GM10248 (cell line): ENCODE data around the gene XRRA1.

Experiments used
- CTCF ChIA-PET: fragments of 300-600 bp; sonication (Branson Sonifier 250); formaldehyde crosslinking; extraction: SDS; loops from one replicate; lab custom pipeline; 2021; ENCODE audit warnings: antibody characterized with exemption; lab: Yijun Ruan, JAX
- POLR2A ChIA-PET: fragments of 350-650 bp; sonication (Branson Sonifier 250); formaldehyde crosslinking; extraction: SDS; loops from one replicate; lab custom pipeline; 2020; ENCODE audit warnings: antibody characterized with exemption; lab: Yijun Ruan, JAX
- DNase-seq: peaks from one replicate; pipeline ENCODE4 v3.0.0; 2012; ENCODE audit errors: extremely low spot score
- TF ChIP-seq, protein P1 (sequence below): IDR thresholded peaks from 2 replicates; pipeline ENCODE4 v1.5.1; 2012; ENCODE audit warnings: mild to moderate bottlenecking, low read depth; ENCODE audit errors: extremely low read depth, missing control alignments, control extremely low read depth

The XRRA1 gene

DNA sequence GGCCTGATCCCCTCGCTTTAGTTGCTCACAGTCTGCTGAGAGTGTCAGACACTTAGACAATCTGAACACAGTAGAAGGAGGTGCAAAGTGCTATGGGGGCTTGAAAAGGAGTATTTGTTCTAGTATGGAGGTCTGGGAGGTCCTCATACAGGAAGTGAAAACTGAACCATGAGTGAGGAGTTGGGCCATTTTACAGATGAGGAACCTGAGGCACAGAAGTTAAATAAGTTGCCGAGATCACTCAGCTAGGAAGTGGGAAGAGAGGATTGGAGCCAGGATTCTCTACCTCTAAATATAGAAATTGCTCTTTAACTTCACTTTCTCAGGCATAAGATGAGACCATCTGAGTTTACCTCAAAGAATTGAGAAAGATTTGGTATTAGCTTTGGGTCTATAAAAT, 35.8 kb upstream of the XRRA1 start:
- ChIA-PET CTCF (interaction anchor here (1.0 kb wide), 1 partner anchor 26 kb away, joined by 3 read pairs; no protein-coding TSS in a partner anchor), POLR2A (no interaction called here)
- DNase-seq, result no peak
- TF ChIP-seq, protein P1, sequence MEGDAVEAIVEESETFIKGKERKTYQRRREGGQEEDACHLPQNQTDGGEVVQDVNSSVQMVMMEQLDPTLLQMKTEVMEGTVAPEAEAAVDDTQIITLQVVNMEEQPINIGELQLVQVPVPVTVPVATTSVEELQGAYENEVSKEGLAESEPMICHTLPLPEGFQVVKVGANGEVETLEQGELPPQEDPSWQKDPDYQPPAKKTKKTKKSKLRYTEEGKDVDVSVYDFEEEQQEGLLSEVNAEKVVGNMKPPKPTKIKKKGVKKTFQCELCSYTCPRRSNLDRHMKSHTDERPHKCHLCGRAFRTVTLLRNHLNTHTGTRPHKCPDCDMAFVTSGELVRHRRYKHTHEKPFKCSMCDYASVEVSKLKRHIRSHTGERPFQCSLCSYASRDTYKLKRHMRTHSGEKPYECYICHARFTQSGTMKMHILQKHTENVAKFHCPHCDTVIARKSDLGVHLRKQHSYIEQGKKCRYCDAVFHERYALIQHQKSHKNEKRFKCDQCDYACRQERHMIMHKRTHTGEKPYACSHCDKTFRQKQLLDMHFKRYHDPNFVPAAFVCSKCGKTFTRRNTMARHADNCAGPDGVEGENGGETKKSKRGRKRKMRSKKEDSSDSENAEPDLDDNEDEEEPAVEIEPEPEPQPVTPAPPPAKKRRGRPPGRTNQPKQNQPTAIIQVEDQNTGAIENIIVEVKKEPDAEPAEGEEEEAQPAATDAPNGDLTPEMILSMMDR, result no peak

DNA sequence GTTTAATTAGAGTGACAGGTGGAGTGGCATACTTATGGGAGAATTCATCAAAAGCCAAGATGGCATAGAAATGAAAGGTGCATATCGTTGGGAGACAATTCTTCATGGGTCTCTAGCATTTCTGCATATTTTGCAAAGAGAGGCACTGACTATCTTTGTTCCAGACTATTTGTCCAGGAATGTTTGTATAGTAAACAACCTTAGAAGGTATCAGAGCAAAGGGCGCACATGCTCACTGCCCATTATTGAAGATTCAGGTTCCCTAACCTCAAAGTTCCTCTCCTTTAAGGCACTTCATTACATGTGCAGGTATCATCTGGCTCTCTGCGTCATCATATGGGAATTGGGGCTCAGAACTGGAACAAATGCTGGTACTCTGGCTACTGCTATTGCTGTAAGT, 35.2 kb upstream of the XRRA1 start:
- CTCF ChIA-PET, result interaction anchor here (1.0 kb wide), 1 partner anchor 27 kb away, joined by 3 read pairs; no protein-coding TSS in a partner anchor
- TF ChIP-seq, protein P1, result no peak
- POLR2A ChIA-PET, result no interaction called here
- DNase-seq, result no peak

DNA sequence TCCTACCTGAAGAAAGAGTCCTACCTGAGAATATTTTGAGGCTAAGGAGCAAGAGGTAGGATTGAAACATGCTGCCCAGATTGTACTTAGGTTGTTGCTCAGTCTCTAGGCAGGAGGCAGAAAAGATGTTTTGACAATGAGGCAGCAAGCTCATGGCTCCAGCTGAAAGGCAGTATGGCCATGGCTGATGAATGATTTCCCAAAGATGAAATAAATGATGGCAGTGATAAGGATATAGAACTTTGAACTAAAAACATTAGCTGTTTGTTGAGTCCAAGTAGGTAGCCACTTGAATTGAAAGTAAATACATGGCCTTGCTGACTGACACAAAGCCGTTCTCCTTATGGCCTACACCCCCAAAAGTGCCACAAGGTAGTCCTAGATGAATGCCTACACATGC, 33.0 kb upstream of the XRRA1 start:
- CTCF ChIA-PET, result interaction anchor here (0.8 to 2.4 kb wide), 4 partner anchors 10 to 52 kb away, joined by 4 to 6 read pairs (median 4); no protein-coding TSS in a partner anchor
- TF ChIP-seq, protein P1, result no peak
- POLR2A ChIA-PET, result no interaction called here
- no peak for DNase-seq

DNA sequence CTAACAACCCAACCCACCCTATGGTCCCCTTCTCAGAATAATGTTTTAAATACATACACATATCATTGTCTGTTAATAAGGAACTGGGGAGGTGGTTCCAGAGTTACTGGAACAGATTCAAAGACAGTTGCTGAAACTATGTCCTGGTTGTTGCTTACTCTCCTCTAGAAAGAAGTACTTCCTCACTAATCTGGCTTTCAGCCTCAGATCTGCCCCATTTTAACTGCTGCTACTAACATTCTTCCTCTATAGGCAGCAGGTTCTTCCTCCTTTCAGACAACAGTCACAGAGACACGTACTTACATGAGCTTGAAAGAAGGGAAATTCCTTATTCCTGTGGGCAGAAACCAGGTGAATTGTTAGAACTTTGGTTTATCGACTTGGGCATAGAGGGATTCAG, 31.7 kb upstream of the XRRA1 start:
- TF ChIP-seq, protein P1, result no peak
- no peak for DNase-seq
- ChIA-PET CTCF (interaction anchor here (1.8 kb wide), 1 partner anchor 42 kb away, joined by 4 read pairs; no protein-coding TSS in a partner anchor), POLR2A (no interaction called here)

DNA sequence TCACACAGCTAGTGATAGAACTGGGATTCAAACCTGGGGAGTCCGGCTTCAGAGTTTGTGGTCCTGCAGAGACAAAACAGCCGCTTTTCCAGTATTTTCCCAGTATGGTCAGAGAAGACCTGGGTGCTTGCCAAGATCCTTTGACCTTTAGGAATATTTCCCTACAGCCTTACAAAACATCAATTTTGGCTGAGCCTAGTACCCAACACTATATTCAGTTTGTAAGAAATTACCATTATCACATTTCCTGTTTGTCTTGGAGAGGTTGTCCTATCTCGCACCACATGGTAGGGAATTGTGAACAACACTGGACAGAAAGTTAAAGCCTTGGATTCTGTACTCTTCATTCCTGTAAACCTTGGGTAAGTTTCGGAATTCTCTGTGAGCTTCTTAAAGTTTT, 29.1 kb upstream of the XRRA1 start:
- DNase-seq, result no peak
- POLR2A ChIA-PET, result no interaction called here

DNA sequence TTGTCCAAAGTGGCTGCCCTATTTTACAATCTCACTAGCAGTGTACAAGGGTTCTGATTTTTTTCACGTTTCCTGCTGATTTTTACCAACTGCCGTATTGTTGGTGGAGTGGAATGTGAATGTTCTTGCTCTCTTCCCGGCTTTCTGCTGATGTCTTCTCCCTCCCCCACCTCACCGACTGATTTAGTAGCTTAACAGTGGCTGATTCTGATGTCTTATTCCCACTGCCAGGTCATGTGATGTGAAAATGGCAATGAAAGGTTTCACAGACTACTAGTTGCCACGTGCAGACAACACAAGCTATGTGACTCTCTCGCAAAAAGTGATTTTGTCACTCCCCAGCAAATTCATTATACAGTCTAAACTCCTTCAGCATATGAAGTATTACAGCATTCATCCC, 22.5 kb upstream of the XRRA1 start:
- ChIA-PET POLR2A (no interaction called here), CTCF (interaction anchor here (1.0 to 1.8 kb wide), 5 partner anchors 9 to 38 kb away, joined by 3 to 10 read pairs (median 4); no protein-coding TSS in a partner anchor)
- TF ChIP-seq, protein P1, result no peak
- DNase-seq, result no peak

More for the DNA sequence above, 29.1 kb upstream of the XRRA1 start:
- CTCF ChIA-PET, result interaction anchor here (1.1 to 1.6 kb wide), 3 partner anchors 11 to 49 kb away, joined by 3 to 5 read pairs (median 4); partner anchors contain the start of gene NEU3
- TF ChIP-seq, protein P1, result no peak

DNA sequence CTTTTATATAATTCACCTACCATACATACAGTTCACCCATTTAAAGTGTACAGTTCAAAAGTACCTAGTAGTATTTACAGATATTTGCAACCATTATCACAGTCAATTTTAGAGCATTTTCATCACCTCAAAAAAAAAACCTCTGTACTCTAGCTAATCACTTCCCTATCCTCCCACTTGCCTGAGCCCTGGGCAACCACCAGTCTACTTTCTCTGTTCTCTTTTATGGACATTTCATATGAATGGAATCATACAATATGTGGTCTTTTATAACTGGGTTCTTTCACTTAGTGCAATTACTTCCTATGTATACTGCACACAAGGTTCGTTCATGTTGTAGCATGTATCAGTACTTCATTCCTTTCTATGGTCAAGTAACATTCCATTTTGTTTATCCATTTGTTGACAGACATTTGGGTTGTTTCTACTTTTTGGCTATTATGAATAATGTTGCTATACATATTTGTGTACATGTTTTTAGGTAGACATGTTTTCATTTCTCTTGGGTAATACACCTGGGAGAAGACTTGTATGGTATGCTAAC, 22.0 kb upstream of the XRRA1 start:
- TF ChIP-seq, protein P1, result no peak
- ChIA-PET CTCF (interaction anchor here (1.0 to 2.3 kb wide), 2 partner anchors 11 to 40 kb away, joined by 3 to 9 read pairs; no protein-coding TSS in a partner anchor), POLR2A (no interaction called here)
- DNase-seq, result no peak
